Measurements from ENCODE around the gene INSYN2A. TPM values are rescaled to one million over a fixed set of nuclear protein-coding genes. Genes with fewer than 3 reads are reported as not detected.

The INSYN2A gene
- polyA plus RNA-seq, 3 donors = not detected

DNA sequence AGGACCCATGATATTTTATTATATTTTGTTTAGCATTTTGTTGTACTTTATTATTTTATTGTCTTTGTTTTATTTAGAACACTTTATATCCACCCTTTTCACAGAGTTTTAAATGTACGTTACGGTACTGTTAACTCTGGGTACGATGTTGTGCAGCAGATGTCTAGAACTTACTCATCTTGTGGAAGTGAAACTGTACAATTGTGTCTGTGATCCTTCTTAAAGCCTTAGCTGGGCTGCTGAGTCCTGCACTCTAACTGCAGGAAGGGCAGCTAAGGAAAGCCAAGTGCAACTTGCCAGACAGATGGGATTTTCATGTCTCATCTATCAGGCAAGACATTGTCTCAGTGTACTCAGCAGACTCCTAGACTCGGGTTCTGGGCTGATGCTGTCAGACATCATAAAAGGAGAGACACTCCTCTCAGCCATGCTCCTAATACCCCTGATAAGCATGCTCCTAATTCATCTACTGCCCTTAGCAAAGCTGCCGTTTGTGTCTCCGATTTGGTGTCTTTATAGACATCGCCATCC, 14.6 kb upstream of the INSYN2A start:
- Histone ChIP-seq H3K4me2 (replicated peaks; ENCODE audit: extremely low read depth, low read length, poor library complexity, severe bottlenecking) (no peak overlapping the region), H3K9me3 (replicated peaks in 1 of 2; ENCODE audit: control insufficient read depth in 1 of 2, insufficient read depth in 1 of 2, low read length in 2 of 2) (no peaks in the 10 kb centered on the region), H3K27ac (ENCODE audit: low read depth in 1 of 2, low read length in 2 of 2) (no peak overlapping the region), H3K4me1 (ENCODE audit: control insufficient read depth in 1 of 2, insufficient read depth in 2 of 2, low read length in 2 of 2) (no peaks in the 10 kb centered on the region), H2AFZ (ENCODE audit: insufficient read depth, low read depth, low read length, poor library complexity, severe bottlenecking) (no peak overlapping the region), H3K9ac (ENCODE audit: insufficient read depth, low read length, poor library complexity, severe bottlenecking) (no peak overlapping the region), H3K79me2 (ENCODE audit: insufficient read depth, low read length) (no peaks in the 10 kb centered on the region), H3K4me3 (replicated peaks in 1 of 3; ENCODE audit: low read depth in 2 of 3, low read length in 3 of 3) (no peak overlapping the region), H4K20me1 (ENCODE audit: insufficient read depth, low read length) (no peaks in the 10 kb centered on the region), H3K36me3 (replicated peaks in 1 of 2; ENCODE audit: control insufficient read depth in 1 of 2, insufficient read depth in 2 of 2, low read length in 2 of 2) (no peaks in the 10 kb centered on the region), H3K27me3 (ENCODE audit: control insufficient read depth in 2 of 2, insufficient read depth in 2 of 2, low read length in 2 of 2) (no peaks in the 10 kb centered on the region)
- H3K9me3 Mint-ChIP-seq = peaks cover 0 to 4% (median 0%) of the 10 kb centered on the region in 7 donors
- intact Hi-C loops (cut with micrococcal nuclease) = no loop called here
- H3K27ac Mint-ChIP-seq = no peak overlapping the region
- TF ChIP-seq, protein P1, sequence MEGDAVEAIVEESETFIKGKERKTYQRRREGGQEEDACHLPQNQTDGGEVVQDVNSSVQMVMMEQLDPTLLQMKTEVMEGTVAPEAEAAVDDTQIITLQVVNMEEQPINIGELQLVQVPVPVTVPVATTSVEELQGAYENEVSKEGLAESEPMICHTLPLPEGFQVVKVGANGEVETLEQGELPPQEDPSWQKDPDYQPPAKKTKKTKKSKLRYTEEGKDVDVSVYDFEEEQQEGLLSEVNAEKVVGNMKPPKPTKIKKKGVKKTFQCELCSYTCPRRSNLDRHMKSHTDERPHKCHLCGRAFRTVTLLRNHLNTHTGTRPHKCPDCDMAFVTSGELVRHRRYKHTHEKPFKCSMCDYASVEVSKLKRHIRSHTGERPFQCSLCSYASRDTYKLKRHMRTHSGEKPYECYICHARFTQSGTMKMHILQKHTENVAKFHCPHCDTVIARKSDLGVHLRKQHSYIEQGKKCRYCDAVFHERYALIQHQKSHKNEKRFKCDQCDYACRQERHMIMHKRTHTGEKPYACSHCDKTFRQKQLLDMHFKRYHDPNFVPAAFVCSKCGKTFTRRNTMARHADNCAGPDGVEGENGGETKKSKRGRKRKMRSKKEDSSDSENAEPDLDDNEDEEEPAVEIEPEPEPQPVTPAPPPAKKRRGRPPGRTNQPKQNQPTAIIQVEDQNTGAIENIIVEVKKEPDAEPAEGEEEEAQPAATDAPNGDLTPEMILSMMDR (IDR thresholded peaks at IDR 0.05) = no peak
- WGBS (ENCODE audit: insufficient coverage) = 48% methylated on average over 2 of the region's 7 CpGs
- no peaks in the 10 kb centered on the region for H3K4me1 Mint-ChIP-seq
- DNase-seq = no peak
- H3K4me3 Mint-ChIP-seq = no peak overlapping the region
- H3K36me3 Mint-ChIP-seq = no peaks in the 10 kb centered on the region
- H3K27me3 Mint-ChIP-seq (ENCODE audit: low read depth in 3 of 3) = no peaks in the 10 kb centered on the region

DNA sequence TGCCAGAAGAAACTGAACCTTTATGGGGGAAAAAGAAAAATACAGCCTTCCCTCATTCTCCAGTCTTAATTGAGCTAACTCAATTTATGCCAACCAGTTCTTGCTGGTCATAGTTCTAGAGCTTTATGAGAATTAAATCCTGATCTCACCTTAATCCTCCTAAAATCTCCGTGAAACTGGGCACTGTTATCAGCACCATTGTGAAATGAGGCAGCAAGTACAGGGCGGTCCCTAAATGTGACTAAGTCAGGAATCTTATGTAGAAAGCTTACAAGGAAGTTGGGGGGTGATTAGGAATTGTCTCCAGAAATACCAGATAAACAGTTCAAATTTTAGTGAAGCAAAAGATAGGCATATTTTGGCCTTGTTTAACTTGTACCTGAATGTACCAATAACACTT, 10.7 kb upstream of the INSYN2A start:
- no peaks in the 10 kb centered on the region for H3K36me3 Mint-ChIP-seq
- H3K4me1 Mint-ChIP-seq = no peaks in the 10 kb centered on the region
- Histone ChIP-seq H3K9me3 (replicated peaks in 1 of 2; ENCODE audit: control insufficient read depth in 1 of 2, insufficient read depth in 1 of 2, low read length in 2 of 2) (no peaks in the 10 kb centered on the region), H3K79me2 (ENCODE audit: insufficient read depth, low read length) (no peaks in the 10 kb centered on the region), H4K20me1 (ENCODE audit: insufficient read depth, low read length) (no peaks in the 10 kb centered on the region), H2AFZ (ENCODE audit: insufficient read depth, low read depth, low read length, poor library complexity, severe bottlenecking) (no peak overlapping the region), H3K4me2 (replicated peaks; ENCODE audit: extremely low read depth, low read length, poor library complexity, severe bottlenecking) (no peak overlapping the region), H3K27ac (ENCODE audit: low read depth in 1 of 2, low read length in 2 of 2) (no peak overlapping the region), H3K4me1 (ENCODE audit: control insufficient read depth in 1 of 2, insufficient read depth in 2 of 2, low read length in 2 of 2) (no peaks in the 10 kb centered on the region), H3K9ac (ENCODE audit: insufficient read depth, low read length, poor library complexity, severe bottlenecking) (no peak overlapping the region), H3K27me3 (ENCODE audit: control insufficient read depth in 2 of 2, insufficient read depth in 2 of 2, low read length in 2 of 2) (no peaks in the 10 kb centered on the region), H3K36me3 (replicated peaks in 1 of 2; ENCODE audit: control insufficient read depth in 1 of 2, insufficient read depth in 2 of 2, low read length in 2 of 2) (no peaks in the 10 kb centered on the region), H3K4me3 (replicated peaks in 1 of 3; ENCODE audit: low read depth in 2 of 3, low read length in 3 of 3) (no peak overlapping the region)
- TF ChIP-seq, protein P1 (IDR thresholded peaks at IDR 0.05) = no peak
- no peak for DNase-seq
- H3K27ac Mint-ChIP-seq = no peak overlapping the region
- H3K27me3 Mint-ChIP-seq (ENCODE audit: low read depth in 3 of 3) = no peaks in the 10 kb centered on the region
- H3K4me3 Mint-ChIP-seq = no peak overlapping the region
- H3K9me3 Mint-ChIP-seq = peaks cover 0 to 2% (median 0%) of the 10 kb centered on the region in 7 donors
- intact Hi-C loops (cut with micrococcal nuclease) = no loop called here
- WGBS (ENCODE audit: insufficient coverage) = no CpG with 5 or more reads among the region's 2 CpGs
